AML-193 (cell line): ENCODE measurements around the gene C6orf15.
"Not testable (repeated sequence)": the region's sequence is repeated elsewhere in the genome, so short reads cannot be mapped to it uniquely, and the experiment has no call there.

Experiments
- DNase-seq, 2 experiments: peaks; one replicate each; lab custom pipeline; 2025; lab: John Stamatoyannopoulos, UW

C6orf15 gene

GRCh38 chr6:31067891-31068668, 44.3 kb downstream of the C6orf15 start:
- DNase-seq: not testable (repeated sequence)

- DNase-seq: not testable (repeated sequence)
Observed at GRCh38 chr6:31067028-31067427, 45.3 kb downstream of the C6orf15 start.

- DNase-seq: no peak
Observed at GRCh38 chr6:31065556-31065955, 46.8 kb downstream of the C6orf15 start.

- no peak for DNase-seq
Observed at GRCh38 chr6:31063906-31064435, 48.4 kb downstream of the C6orf15 start.
